K562 (cell line): ENCODE data around the gene PPP1R9B. TPM values are rescaled to one million over a fixed set of nuclear protein-coding genes. Genes with fewer than 3 reads are reported as not detected.

ENCODE experiments used
- ARNT ChIP-seq, 2 experiments: fragments of 450-650 bp; IDR thresholded peaks; 2 replicates each; pipeline ENCODE4 v1.6.1; 2016; ENCODE audit warnings: mild to moderate bottlenecking in 1 of 2
- CBX5 ChIP-seq: IDR thresholded peaks from 2 replicates; pipeline ENCODE4 v1.6.1; 2014; ENCODE audit warnings: low read depth, borderline replicate concordance
- CBX8 ChIP-seq: fragments of 200-600 bp; sonication (generic); IDR thresholded peaks from 2 replicates; pipeline ENCODE4 v1.6.1; 2012; ENCODE audit warnings: borderline replicate concordance, mixed run types, low read depth, mild to moderate bottlenecking, moderate library complexity, mixed read lengths, low read length, control low read depth, inconsistent platforms; ENCODE audit not compliant: poor library complexity, severe bottlenecking; ENCODE audit errors: extremely low read depth
- DIDO1 ChIP-seq: fragments of 450-650 bp; IDR thresholded peaks from 2 replicates; pipeline ENCODE4 v1.6.1; 2016; ENCODE audit warnings: low read depth, missing biosample characterization, missing genetic modification characterization
- DPF2 ChIP-seq: fragments of 450-650 bp; IDR thresholded peaks from 2 replicates; pipeline ENCODE4 v1.6.1; 2016
- EGR1 ChIP-seq: fragments of 450-650 bp; conservative IDR thresholded peaks from 2 replicates; pipeline ENCODE4 v1.6.1; 2017; ENCODE audit warnings: mild to moderate bottlenecking
- FOS ChIP-seq: IDR thresholded peaks from 3 replicates; pipeline ENCODE4 v1.6.1; 2011; ENCODE audit not compliant: insufficient read length; ENCODE audit errors: extremely low read depth
- HCFC1 ChIP-seq: IDR thresholded peaks from 2 replicates; pipeline ENCODE4 v1.6.1; 2012; ENCODE audit warnings: low read depth, low read length, improper control_type of control experiment
- HMGN3 ChIP-seq: IDR thresholded peaks from 2 replicates; pipeline ENCODE4 v1.6.1; 2011; ENCODE audit warnings: borderline replicate concordance, low read depth, mild to moderate bottlenecking, mixed read lengths, low read length; ENCODE audit not compliant: insufficient read length; ENCODE audit errors: extremely low read depth
- IFI16 ChIP-seq: fragments of 250-450 bp; sonication (Bioruptor Pico); IDR thresholded peaks from 2 replicates; pipeline ENCODE4 v2.1.2; 2022; ENCODE audit warnings: mild to moderate bottlenecking, inconsistent platforms
- MTA2 ChIP-seq: fragments of 450-650 bp; IDR thresholded peaks from 2 replicates; pipeline ENCODE4 v1.6.1; 2016; ENCODE audit warnings: low read depth
- MYBL2 ChIP-seq, 2 experiments: fragments of 450-650 bp in 1 of 2; sonication (generic) in 1 of 2; formaldehyde crosslinking in 1 of 2; IDR thresholded peaks; 2 replicates each; pipeline versions ENCODE4 v1.6.1 to v1.8.1; 2017 to 2022; ENCODE audit warnings: borderline replicate concordance in 1 of 2, inconsistent platforms in 1 of 2, low read depth in 1 of 2, mild to moderate bottlenecking in 1 of 2, missing genetic modification reagents in 1 of 2, moderate library complexity in 1 of 2
- NCOR1 ChIP-seq: fragments of 450-650 bp; IDR thresholded peaks from 2 replicates; pipeline ENCODE4 v1.6.1; 2016; ENCODE audit warnings: mild to moderate bottlenecking, moderate library complexity
- NEUROD1 ChIP-seq: fragments of 150-350 bp; IDR thresholded peaks from 2 replicates; pipeline ENCODE4 v1.6.1; 2014; ENCODE audit warnings: borderline replicate concordance, low read length, low read depth; ENCODE audit not compliant: partially characterized antibody
- PHF8 ChIP-seq: fragments of 200-600 bp; sonication (generic); IDR thresholded peaks from 2 replicates; pipeline ENCODE4 v1.6.1; 2012; ENCODE audit warnings: mixed run types, mild to moderate bottlenecking, inconsistent platforms, low read length, moderate library complexity, borderline replicate concordance
- POLR2AphosphoS5 ChIP-seq: IDR thresholded peaks from 2 replicates; pipeline ENCODE4 v1.6.1; 2011; ENCODE audit warnings: mild to moderate bottlenecking, low read depth, low read length, moderate library complexity; ENCODE audit not compliant: control insufficient read depth, insufficient read depth
- RBBP5 ChIP-seq: fragments of 200-600 bp; sonication (generic); IDR thresholded peaks from 2 replicates; pipeline ENCODE4 v1.6.1; 2012; ENCODE audit warnings: borderline replicate concordance, mild to moderate bottlenecking, low read length, control low read depth, inconsistent platforms; ENCODE audit not compliant: insufficient read depth, poor library complexity, severe bottlenecking
- SUPT5H ChIP-seq: fragments of 450-650 bp; IDR thresholded peaks from 2 replicates; pipeline ENCODE4 v1.6.1; 2016
- TOE1 ChIP-seq, 2 experiments: fragments of 450-650 bp in 1 of 2; sonication (generic) in 1 of 2; formaldehyde crosslinking in 1 of 2; IDR thresholded peaks; 2 replicates each; pipeline versions ENCODE4 v1.7.1 to v1.8.0; 2016 to 2022; ENCODE audit warnings: borderline replicate concordance in 2 of 2, mild to moderate bottlenecking in 2 of 2, antibody characterized with exemption in 1 of 2, inconsistent platforms in 1 of 2, low read depth in 1 of 2, missing genetic modification reagents in 1 of 2, moderate library complexity in 1 of 2
- ZBTB1 ChIP-seq: sonication (generic); formaldehyde crosslinking; IDR thresholded peaks from 2 replicates; pipeline ENCODE4 v1.8.1; 2023; ENCODE audit warnings: missing genetic modification reagents, low read depth, mild to moderate bottlenecking, borderline replicate concordance
- polyA plus RNA-seq, 8 experiments: library from polyadenylated mRNA; depleted of rRNA in 4 of 8; stranded (reverse) in 5 of 8; unstranded in 3 of 8; fragments of >200 nt; fragmentation: Nextera tagmentation in 2 of 8; fragmentation: Illumina TruSeq in 1 of 8; extraction: Ambion mirVana in 2 of 8; extraction: Trizol in 1 of 8; gene quantifications; 2 replicates each; pipeline versions ENCODE4 v1.2.1 to v1.2.3, GENCODE V29; 2011 to 2014; ENCODE audit warnings: inconsistent platforms in 1 of 8, missing spikeins in 1 of 8
- total RNA-seq, 7 experiments: library from RNA; depleted of rRNA in 6 of 7; stranded (reverse); fragments of >200 nt in 6 of 7; fragmentation: Illumina TruSeq in 2 of 7; extraction: Trizol in 2 of 7; gene quantifications; 2 replicates each; pipeline versions ENCODE4 v1.2.1 to v1.2.3, GENCODE V29; 2011 to 2021; ENCODE audit warnings: low replicate concordance in 1 of 7
- TF ChIP-seq, protein P1 (sequence below): IDR thresholded peaks from 2 replicates; pipeline ENCODE4 v1.6.1; 2011; ENCODE audit warnings: borderline replicate concordance, low read depth, mild to moderate bottlenecking, moderate library complexity, low read length; ENCODE audit not compliant: insufficient read depth, poor library complexity, severe bottlenecking
- TF ChIP-seq, protein P2 (sequence below): fragments of 200-800 bp; sonication (Bioruptor generic); IDR thresholded peaks from 2 replicates; pipeline ENCODE4 v1.6.1; 2017; ENCODE audit warnings: missing genetic modification characterization, missing compliant biosample characterization

Gene PPP1R9B
- total and polyA plus RNA-seq, 9 of the 15 experiments (the other 6 are each of a cell fraction or from before 2014, with no cell fraction given): 0.10 to 63.5 (median 24.7) TPM

DNA sequence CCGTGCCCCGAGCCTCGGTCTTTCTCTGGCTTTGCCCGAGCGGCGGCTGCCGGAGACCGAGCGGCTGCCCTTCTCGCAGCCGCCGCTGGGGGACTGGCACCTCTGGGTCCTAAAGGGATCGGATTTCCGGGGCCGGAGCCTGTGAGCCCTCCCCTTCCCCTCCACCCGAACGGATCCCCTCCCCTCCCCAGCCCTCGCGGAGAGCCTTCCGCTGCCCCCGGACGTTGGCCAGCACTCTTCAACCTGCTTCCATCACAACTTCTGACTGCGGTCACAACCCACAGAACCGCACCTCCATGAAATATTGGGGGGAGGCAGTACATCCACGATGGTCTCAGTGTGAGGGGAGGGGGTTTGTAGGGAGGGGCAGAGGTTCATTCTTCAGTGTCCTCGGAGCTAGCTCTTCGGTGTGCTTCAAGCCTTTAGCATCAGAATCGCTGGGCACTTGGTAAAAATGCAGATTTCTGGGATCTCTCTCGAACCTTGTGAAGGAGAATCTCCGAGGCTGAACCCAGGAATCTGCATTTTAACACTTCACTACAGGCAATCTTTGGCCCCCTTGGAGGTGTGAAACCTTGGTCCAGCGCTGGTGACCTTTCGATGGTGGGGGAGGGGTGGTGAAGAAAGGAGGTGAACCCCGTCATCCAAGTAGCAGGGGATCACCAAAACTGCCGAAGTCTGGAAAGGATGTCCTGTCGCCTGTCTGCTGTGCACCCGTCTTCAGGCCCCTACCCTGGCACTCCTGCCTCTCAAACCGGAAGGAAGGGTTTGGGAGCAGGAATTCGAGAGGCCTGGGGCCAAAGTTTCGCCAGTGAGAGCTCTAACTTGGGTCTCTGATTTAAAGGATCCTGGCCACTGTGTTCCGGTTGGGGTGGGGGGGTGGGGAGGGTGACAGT is 812 bp upstream of the PPP1R9B start (continued):
- TF ChIP-seq, protein P1, sequence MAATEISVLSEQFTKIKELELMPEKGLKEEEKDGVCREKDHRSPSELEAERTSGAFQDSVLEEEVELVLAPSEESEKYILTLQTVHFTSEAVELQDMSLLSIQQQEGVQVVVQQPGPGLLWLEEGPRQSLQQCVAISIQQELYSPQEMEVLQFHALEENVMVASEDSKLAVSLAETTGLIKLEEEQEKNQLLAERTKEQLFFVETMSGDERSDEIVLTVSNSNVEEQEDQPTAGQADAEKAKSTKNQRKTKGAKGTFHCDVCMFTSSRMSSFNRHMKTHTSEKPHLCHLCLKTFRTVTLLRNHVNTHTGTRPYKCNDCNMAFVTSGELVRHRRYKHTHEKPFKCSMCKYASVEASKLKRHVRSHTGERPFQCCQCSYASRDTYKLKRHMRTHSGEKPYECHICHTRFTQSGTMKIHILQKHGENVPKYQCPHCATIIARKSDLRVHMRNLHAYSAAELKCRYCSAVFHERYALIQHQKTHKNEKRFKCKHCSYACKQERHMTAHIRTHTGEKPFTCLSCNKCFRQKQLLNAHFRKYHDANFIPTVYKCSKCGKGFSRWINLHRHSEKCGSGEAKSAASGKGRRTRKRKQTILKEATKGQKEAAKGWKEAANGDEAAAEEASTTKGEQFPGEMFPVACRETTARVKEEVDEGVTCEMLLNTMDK: peak; percentile 36
- TF ChIP-seq RBBP5: peak; percentile 11
- TF ChIP-seq ARNT (IDR thresholded peaks at IDR 0.05): peak in 1 of 2 experiments; percentile 44; a peak in 1 of 4 replicates
- peak; percentile 64 for TF ChIP-seq TOE1 (IDR thresholded peaks at IDR 0.05; ENCODE audit: borderline replicate concordance)
- no peak for TF ChIP-seq TOE1 (CRISPR knock-in tag; IDR thresholded peaks at IDR 0.05; ENCODE audit: borderline replicate concordance, low read depth)
- no peak; the same call in 1 of the 2 replicates for TF ChIP-seq HCFC1
- peak; percentile 12 for TF ChIP-seq FOS
- no peak for TF ChIP-seq CBX8
- no peak for TF ChIP-seq MTA2
- peak; percentile 90 for TF ChIP-seq NEUROD1
- TF ChIP-seq, protein P2, sequence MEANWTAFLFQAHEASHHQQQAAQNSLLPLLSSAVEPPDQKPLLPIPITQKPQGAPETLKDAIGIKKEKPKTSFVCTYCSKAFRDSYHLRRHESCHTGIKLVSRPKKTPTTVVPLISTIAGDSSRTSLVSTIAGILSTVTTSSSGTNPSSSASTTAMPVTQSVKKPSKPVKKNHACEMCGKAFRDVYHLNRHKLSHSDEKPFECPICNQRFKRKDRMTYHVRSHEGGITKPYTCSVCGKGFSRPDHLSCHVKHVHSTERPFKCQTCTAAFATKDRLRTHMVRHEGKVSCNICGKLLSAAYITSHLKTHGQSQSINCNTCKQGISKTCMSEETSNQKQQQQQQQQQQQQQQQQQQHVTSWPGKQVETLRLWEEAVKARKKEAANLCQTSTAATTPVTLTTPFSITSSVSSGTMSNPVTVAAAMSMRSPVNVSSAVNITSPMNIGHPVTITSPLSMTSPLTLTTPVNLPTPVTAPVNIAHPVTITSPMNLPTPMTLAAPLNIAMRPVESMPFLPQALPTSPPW (CRISPR knock-in tag): peak; percentile 90
- peak; percentile 18; the same call in 1 of the 2 replicates for TF ChIP-seq DPF2
- TF ChIP-seq DIDO1 (tag): no peak
- TF ChIP-seq POLR2AphosphoS5: peak; percentile 36; the same call in 1 of the 2 replicates
- TF ChIP-seq ZBTB1 (CRISPR knock-in tag): no peak
- TF ChIP-seq EGR1: 0 out of 2 replicates have a peak, but pooled peaks have one; percentile 13
- peak; percentile 37; the same call in 1 of the 2 replicates for TF ChIP-seq PHF8
- TF ChIP-seq MYBL2 (IDR thresholded peaks at IDR 0.05; ENCODE audit: low read depth): no peak
- no peak for TF ChIP-seq MYBL2 (CRISPR knock-in tag; IDR thresholded peaks at IDR 0.05; ENCODE audit: borderline replicate concordance)
- peak; percentile 27; the same call in 1 of the 2 replicates for TF ChIP-seq CBX5
- TF ChIP-seq IFI16: no peak
- TF ChIP-seq SUPT5H: 0 out of 2 replicates have a peak, but pooled peaks have one; percentile 35
- no peak for TF ChIP-seq HMGN3
- 0 out of 2 replicates have a peak, but pooled peaks have one; percentile 22 for TF ChIP-seq NCOR1
